Heart left ventricle (tissue), 13 donors: ENCODE results near the gene ZGLP1.

Source experiments
- POLR2A ChIP-seq, 2 donors: fragments of 450-650 bp; IDR thresholded peaks; one replicate each; pipeline ENCODE4 v1.6.1; 2017; ENCODE audit warnings: antibody characterized with exemption in 2 of 2, mild to moderate bottlenecking in 2 of 2, moderate library complexity in 2 of 2
- TF ChIP-seq, protein P1 (sequence below), 12 donors: fragments of 200-600 bp; sonication (generic) in 4 of 12; IDR thresholded peaks; one replicate each; pipeline versions ENCODE4 v1.5.0 to v1.8.0; 2018 to 2022; ENCODE audit warnings: antibody characterized with exemption in 12 of 12, mild to moderate bottlenecking in 5 of 12
- donor health status: ischemic (EF 13 %, LVEDD 7.1; RV severe dilation, severe dysfunction).
- donor health status: DM: no; HTN: yes; CAD: no.
- donor health status: DM: no; HTN: no; CAD: no.
- donor health status: ischemic (EF 25% LVEDD 6.9; RV normal size, moderate dysfunction).
- donor health status: ischemic (EF 25% LVEDD 5.7; RV mildly dilated, moderate dysfunction).
- donor health status: ischemic (EF 35%, LVEDD 5.7; RV mildly dilated, moderate dysfunction).
- donor health status: nonischemic (EF 11% LVEDD 7.7; RV severe dilation, severe dysfunction).
- donor health status: DM: yes; HTN: yes; CAD: no.
- donor health status: PGD.
- donor health status: ischemic (EF 29% LVEDD 5.4; RV normal size, mild dysfunction).
- donor health status: nonischemic (EF 23%, LVEDD 6.1; RV moderate dilation, normal function).

GRCh38 chr19:10306327-10306726 is 3.3 kb downstream of the ZGLP1 start:
- TF ChIP-seq POLR2A (IDR thresholded peaks at IDR 0.05), result no peak
- TF ChIP-seq, protein P1, sequence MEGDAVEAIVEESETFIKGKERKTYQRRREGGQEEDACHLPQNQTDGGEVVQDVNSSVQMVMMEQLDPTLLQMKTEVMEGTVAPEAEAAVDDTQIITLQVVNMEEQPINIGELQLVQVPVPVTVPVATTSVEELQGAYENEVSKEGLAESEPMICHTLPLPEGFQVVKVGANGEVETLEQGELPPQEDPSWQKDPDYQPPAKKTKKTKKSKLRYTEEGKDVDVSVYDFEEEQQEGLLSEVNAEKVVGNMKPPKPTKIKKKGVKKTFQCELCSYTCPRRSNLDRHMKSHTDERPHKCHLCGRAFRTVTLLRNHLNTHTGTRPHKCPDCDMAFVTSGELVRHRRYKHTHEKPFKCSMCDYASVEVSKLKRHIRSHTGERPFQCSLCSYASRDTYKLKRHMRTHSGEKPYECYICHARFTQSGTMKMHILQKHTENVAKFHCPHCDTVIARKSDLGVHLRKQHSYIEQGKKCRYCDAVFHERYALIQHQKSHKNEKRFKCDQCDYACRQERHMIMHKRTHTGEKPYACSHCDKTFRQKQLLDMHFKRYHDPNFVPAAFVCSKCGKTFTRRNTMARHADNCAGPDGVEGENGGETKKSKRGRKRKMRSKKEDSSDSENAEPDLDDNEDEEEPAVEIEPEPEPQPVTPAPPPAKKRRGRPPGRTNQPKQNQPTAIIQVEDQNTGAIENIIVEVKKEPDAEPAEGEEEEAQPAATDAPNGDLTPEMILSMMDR (IDR thresholded peaks at IDR 0.05), result no peak
